HG03469 (cell line): ENCODE data around the gene KIRREL3.

Experiments
- ATAC-seq: cut with Tn5 transposase; IDR thresholded peaks from one replicate; pipeline ENCODE4 v1.9.1; 2021; ENCODE audit warnings: mild to moderate bottlenecking, moderate library complexity, moderate number of reproducible peaks; ENCODE audit not compliant: unreplicated experiment

KIRREL3 gene

DNA sequence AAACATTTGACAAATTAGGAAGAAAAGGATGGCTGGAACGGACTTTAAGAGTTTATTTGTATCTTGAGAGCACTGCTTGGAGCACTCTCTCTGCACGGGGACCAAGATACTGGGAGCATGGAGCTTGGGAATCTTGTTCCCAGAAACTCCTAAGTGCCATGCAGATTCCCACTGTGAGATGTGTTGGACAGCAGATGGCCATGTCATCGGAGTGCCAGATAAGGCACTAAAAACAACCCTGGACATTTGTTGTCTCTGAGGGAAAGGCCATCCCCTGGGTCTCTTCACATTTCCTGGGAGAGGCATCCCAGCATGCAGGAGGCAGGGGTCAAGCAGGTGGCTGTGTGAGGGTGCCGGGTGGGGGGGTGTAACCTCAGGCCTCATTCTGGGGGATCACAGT is 2.9 kb downstream of the KIRREL3 start:
- ATAC-seq, result no peak

GRCh38 chr11:126997196-126997595 is 3.4 kb downstream of the KIRREL3 start:
- ATAC-seq, result no peak

GRCh38 chr11:126996036-126996804 is 4.3 kb downstream of the KIRREL3 start:
- ATAC-seq, result no peak

- ATAC-seq, result no peak
These were observed 7.0 kb downstream of the KIRREL3 start for GRCh38 chr11:126993599-126993998.

- no peak for ATAC-seq
These were observed 7.8 kb downstream of the KIRREL3 start for GRCh38 chr11:126992804-126993111.

DNA sequence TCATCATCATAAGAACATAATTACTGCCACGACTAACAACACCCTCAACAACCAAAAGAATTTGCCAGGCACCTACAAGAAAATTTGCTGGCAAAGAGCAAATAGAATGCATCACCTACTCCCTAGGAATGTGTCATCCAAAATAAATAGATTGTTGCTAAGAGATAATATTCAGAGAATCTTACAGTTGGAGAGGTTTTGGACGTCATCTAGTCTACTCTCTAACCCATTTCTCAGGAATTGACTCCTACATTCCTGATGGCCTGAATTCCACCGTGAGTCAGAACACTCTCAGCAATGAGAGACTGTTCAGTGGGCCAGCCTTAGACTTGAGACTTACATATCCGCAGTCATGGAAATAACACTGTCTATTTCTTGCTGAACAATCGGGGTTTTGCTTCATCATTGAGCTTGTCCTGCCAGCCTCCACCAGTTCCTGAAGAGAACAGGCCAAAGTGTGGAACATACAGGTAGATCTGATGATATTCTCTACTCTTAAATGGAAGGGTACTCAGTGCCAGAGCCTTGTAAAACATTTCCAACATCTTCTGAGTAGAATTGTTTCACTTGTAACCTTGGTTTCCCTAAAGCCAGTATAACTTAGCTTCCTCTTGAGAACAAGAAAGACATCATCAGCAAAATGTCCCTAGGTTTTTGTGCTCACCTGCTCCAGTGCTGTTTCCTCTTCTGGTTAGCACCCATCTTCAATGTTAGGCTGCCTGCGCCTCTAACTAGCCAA is 8.3 kb downstream of the KIRREL3 start:
- no peak for ATAC-seq

- ATAC-seq, result no peak
These were observed 9.0 kb downstream of the KIRREL3 start for GRCh38 chr11:126991596-126991995.

GRCh38 chr11:126990716-126991480 is 9.7 kb downstream of the KIRREL3 start:
- no peak for ATAC-seq

DNA sequence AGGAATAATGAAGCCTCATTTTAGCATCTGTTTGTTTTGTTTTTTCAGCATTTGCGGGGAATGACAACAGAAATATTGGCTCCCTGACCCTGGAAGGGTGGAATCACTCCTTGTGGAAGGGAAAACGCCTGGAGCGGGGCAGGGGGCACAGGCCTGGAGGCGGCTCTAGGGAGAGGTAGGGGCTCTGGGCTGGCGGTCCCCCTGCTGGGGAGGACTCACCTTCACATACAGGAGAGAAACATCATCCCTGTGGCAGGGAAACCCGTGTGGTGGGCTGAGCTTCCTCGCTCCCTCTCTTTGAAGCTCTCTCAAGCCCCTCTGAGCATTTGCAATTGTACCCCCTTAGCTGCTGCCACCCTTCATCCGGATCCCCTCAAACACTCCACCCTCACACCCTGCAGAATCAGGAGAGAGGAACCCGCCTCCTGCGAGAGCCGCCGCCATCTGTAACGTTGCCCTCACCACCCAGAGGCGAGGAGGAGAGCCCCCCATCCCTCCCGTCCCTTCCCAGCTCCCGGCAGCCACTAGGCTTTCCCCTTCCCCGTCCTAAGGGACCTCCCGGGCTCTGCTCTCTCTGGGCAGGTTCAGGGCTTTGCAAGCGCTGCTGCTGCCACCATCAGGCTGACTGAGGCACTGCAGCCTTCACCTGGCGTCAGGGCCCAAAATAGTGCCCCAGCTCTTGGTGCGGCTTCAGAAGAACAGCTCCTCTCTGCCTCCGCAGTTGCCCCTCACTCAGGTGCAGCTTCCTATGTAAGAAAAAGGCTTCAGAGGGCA is 10.4 kb downstream of the KIRREL3 start:
- ATAC-seq, result no peak

DNA sequence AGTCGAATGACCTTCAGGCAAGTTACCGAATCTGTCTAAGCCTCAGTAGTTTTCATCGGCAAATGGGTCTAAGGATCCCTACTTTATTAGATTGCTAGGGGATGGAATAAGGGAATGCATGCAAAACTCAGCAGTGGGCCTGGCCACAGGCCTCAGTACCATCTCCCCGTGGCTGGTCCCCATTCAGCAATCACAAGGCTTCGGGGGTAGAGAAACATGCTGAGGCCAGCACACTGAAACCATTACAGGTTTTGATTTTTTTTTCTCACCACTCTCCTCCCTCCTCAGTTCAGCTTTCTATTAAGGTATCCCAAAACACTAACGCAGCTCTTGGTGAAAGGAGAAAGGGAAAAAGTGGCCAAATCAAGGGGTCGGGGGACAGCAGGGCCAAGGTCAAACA is 11.9 kb downstream of the KIRREL3 start:
- ATAC-seq, result no peak

- ATAC-seq, result no peak
These were observed 18.9 kb downstream of the KIRREL3 start for GRCh38 chr11:126981635-126982034.

DNA sequence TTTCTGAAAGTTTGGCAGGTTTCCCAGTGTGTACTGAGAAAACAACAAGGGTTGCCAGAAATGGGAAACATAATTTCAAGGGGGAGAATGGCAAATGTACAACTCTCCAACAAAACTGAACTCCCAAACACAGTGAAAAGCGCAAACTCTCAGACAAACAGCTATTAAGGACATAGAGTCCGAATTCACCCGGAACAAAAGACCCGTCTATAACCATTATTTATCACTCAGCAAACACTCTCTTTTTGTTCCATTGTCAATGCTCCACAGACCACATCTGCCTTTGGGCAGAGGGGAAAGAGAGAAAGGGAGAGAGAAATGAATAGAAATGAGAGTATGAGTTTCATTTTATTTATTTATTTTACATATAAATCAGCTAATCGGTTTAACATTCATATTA is 21.7 kb downstream of the KIRREL3 start:
- no peak for ATAC-seq

GRCh38 chr11:126978165-126978564 is 22.4 kb downstream of the KIRREL3 start:
- no peak for ATAC-seq

- no peak for ATAC-seq
These were observed 27.5 kb downstream of the KIRREL3 start for GRCh38 chr11:126973051-126973450.

- no peak for ATAC-seq
These were observed 29.3 kb downstream of the KIRREL3 start for GRCh38 chr11:126971305-126971704.

- ATAC-seq, result peak; percentile 69
These were observed 30.6 kb downstream of the KIRREL3 start for GRCh38 chr11:126969865-126970479.

- ATAC-seq, result no peak
These were observed 31.7 kb downstream of the KIRREL3 start for GRCh38 chr11:126968915-126969314.

- ATAC-seq, result no peak
These were observed 35.2 kb downstream of the KIRREL3 start for GRCh38 chr11:126965331-126965730.

- ATAC-seq, result no peak
These were observed 36.8 kb downstream of the KIRREL3 start for GRCh38 chr11:126963603-126964363.

DNA sequence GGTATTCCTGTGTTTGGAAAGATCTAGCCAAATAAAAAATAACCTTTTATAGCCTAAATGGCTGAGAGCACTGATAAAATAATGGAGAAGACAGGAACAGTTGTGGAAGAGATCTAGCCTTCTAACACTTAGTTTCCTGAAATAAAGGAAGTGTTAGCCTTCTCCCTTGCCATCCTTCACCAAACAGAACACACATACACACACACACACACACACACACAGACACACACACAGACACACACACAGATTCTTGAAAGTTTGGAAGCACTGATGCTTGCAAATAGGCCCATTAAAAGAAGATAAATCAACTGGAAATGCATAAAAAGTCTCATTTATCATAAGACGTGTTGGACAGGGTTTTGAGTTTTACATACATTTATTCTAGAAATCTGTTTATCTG is 37.5 kb downstream of the KIRREL3 start:
- ATAC-seq, result no peak
